Caco-2 (cell line): ENCODE measurements around the gene CTU1. TPM values are rescaled to one million over a fixed set of nuclear protein-coding genes. Genes with fewer than 3 reads are reported as not detected.

ENCODE experiments used
- BruUV-seq: library from RNA; stranded (reverse); fragments of 400-500 nt; replicated peaks from 2 replicates; lab custom pipeline; 2021; lab: Mats Ljungman, UMichigan
- CTCF ChIA-PET: fragments of 300-600 bp; sonication (Branson Sonifier 250); formaldehyde crosslinking; loops from one replicate; lab custom pipeline; 2022; ENCODE audit warnings: antibody characterized with exemption; lab: Charles Lee
- POLR2A ChIA-PET: fragments of 300-600 bp; sonication (Branson Sonifier 250); formaldehyde crosslinking; loops from one replicate; lab custom pipeline; 2022; ENCODE audit warnings: antibody characterized with exemption; lab: Charles Lee
- DNase-seq, 2 experiments: peaks; one replicate each; pipeline versions ENCODE4 v3.0.0 to v3.0.0-alpha.2; 2020 to 2022
- H3K27me3 ChIP-seq: replicated peaks from 2 replicates; pipeline ENCODE4 v1.6.0; 2011; ENCODE audit warnings: low read length; ENCODE audit not compliant: control insufficient read depth, insufficient read depth
- H3K36me3 ChIP-seq: 2 replicates; pipeline ENCODE4 v1.5.1; 2011; ENCODE audit warnings: low read length; ENCODE audit not compliant: control insufficient read depth, insufficient read depth
- H3K4me1 ChIP-seq: fragments of 250-450 bp; sonication (Bioruptor Pico); 2 replicates; pipeline ENCODE4 v1.5.1; 2020; ENCODE audit warnings: mild to moderate bottlenecking
- H3K4me3 ChIP-seq: 2 replicates; pipeline ENCODE4 v1.5.1; 2011; ENCODE audit warnings: low read depth, mild to moderate bottlenecking, control low read depth, low read length
- H3K9me3 ChIP-seq: fragments of 250-450 bp; sonication (Bioruptor Pico); 2 replicates; pipeline ENCODE4 v1.5.1; 2020; ENCODE audit warnings: mild to moderate bottlenecking, moderate library complexity
- H3K27ac Mint-ChIP-seq: one replicate; pipeline ENCODE4 v1.8.0; 2022; ENCODE audit warnings: mixed read lengths; ENCODE audit not compliant: unreplicated experiment
- H3K27me3 Mint-ChIP-seq: one replicate; pipeline ENCODE4 v1.8.0; 2022; ENCODE audit warnings: mixed read lengths; ENCODE audit not compliant: insufficient read depth, unreplicated experiment
- H3K36me3 Mint-ChIP-seq: one replicate; pipeline ENCODE4 v1.8.0; 2022; ENCODE audit warnings: mild to moderate bottlenecking, mixed read lengths; ENCODE audit not compliant: insufficient read depth, unreplicated experiment
- H3K4me1 Mint-ChIP-seq: one replicate; pipeline ENCODE4 v1.8.0; 2022; ENCODE audit warnings: low read depth, mixed read lengths; ENCODE audit not compliant: unreplicated experiment
- H3K4me3 Mint-ChIP-seq: one replicate; pipeline ENCODE4 v1.8.0; 2022; ENCODE audit warnings: mild to moderate bottlenecking, moderate library complexity, mixed read lengths; ENCODE audit not compliant: unreplicated experiment
- H3K9me3 Mint-ChIP-seq: one replicate; pipeline ENCODE4 v1.8.0; 2022; ENCODE audit warnings: mixed read lengths; ENCODE audit not compliant: unreplicated experiment
- intact Hi-C: fragments of 100-400 bp; cut with micrococcal nuclease; formaldehyde crosslinking; loops from one replicate; pipeline ENCODE4 v1.10.0; 2022; ENCODE audit not compliant: unreplicated experiment
- total RNA-seq: library from RNA; stranded (reverse); gene quantifications from 2 replicates; pipeline ENCODE4 v1.2.3, GENCODE V29; 2022
- TF ChIP-seq, protein P1 (sequence below), 2 experiments: fragments of 200-600 bp in 1 of 2; IDR thresholded peaks; 1 replicate in 1 of 2; 2 replicates in 1 of 2; pipeline versions ENCODE4 v1.5.1 to v1.8.0; 2011 to 2022; ENCODE audit warnings: antibody characterized with exemption in 1 of 2, control low read depth in 1 of 2, inconsistent platforms in 1 of 2, low read depth in 1 of 2, low read length in 1 of 2, mild to moderate bottlenecking in 1 of 2, moderate library complexity in 1 of 2; ENCODE audit not compliant: insufficient read depth in 1 of 2, severe bottlenecking in 1 of 2, unreplicated experiment in 1 of 2

CTU1 gene
- total RNA-seq, 1 experiment from 2014 or later = 8.1 TPM

DNA sequence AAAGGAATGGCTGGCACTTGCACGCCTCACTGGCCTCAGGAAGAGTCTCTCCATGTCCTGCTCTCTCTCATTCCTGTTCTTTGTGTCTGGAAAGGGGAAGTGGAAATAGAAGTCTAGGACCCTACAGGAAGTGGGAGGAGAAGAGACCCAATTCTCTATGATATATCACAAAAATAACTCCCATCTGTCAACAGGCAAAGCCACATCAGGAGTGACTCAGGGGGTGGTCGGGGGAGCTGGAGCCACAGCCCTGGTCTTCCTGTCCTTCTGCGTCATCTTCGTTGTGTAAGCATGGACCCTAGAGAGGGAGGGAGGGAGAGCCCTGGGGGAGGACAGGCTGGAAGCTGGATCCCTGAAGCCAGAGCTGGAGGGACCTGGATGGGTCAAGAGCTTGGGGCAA, 19.5 kb upstream of the CTU1 start:
- H3K4me3 Mint-ChIP-seq = no peak overlapping the region
- H3K36me3 ChIP-seq = no peaks in the 10 kb centered on the region
- H3K4me1 Mint-ChIP-seq = peaks cover 11% of the 10 kb centered on the region
- intact Hi-C loops = no loop called here
- CTCF ChIA-PET = no interaction called here
- no peaks in the 10 kb centered on the region for H3K9me3 Mint-ChIP-seq
- peaks cover 9% of the 10 kb centered on the region for H3K27me3 Mint-ChIP-seq
- no peaks in the 10 kb centered on the region for H3K9me3 ChIP-seq
- TF ChIP-seq, protein P1, sequence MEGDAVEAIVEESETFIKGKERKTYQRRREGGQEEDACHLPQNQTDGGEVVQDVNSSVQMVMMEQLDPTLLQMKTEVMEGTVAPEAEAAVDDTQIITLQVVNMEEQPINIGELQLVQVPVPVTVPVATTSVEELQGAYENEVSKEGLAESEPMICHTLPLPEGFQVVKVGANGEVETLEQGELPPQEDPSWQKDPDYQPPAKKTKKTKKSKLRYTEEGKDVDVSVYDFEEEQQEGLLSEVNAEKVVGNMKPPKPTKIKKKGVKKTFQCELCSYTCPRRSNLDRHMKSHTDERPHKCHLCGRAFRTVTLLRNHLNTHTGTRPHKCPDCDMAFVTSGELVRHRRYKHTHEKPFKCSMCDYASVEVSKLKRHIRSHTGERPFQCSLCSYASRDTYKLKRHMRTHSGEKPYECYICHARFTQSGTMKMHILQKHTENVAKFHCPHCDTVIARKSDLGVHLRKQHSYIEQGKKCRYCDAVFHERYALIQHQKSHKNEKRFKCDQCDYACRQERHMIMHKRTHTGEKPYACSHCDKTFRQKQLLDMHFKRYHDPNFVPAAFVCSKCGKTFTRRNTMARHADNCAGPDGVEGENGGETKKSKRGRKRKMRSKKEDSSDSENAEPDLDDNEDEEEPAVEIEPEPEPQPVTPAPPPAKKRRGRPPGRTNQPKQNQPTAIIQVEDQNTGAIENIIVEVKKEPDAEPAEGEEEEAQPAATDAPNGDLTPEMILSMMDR (IDR thresholded peaks at IDR 0.05; ENCODE audit: insufficient read depth in 1 of 2, low read depth in 1 of 2, low read length in 1 of 2, severe bottlenecking in 1 of 2, unreplicated experiment in 1 of 2) = no peak
- no TSS peak for BruUV-seq
- H3K4me3 ChIP-seq = no peak overlapping the region
- no peaks in the 10 kb centered on the region for H3K27me3 ChIP-seq
- peaks cover 4% of the 10 kb centered on the region; the same call in 1 of the 2 replicates for H3K4me1 ChIP-seq
- POLR2A ChIA-PET = no interaction called here
- no peak for DNase-seq
- no peak overlapping the region for H3K27ac Mint-ChIP-seq
- H3K36me3 Mint-ChIP-seq = no peaks in the 10 kb centered on the region

DNA sequence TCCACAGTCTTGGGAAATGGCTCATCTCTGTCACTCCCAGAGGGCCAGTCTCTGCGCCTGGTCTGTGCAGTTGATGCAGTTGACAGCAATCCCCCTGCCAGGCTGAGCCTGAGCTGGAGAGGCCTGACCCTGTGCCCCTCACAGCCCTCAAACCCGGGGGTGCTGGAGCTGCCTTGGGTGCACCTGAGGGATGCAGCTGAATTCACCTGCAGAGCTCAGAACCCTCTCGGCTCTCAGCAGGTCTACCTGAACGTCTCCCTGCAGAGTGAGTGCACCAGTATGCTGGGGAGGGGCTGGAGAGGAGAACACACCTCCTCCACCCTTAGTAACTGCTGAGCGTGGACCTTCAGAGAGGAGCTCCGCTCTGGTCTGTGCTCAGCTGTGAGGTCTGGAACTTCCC, 18.8 kb upstream of the CTU1 start:
- no peak overlapping the region for H3K4me3 ChIP-seq
- no peaks in the 10 kb centered on the region for H3K9me3 ChIP-seq
- POLR2A ChIA-PET = no interaction called here
- no TSS peak for BruUV-seq
- intact Hi-C loops = no loop called here
- Mint-ChIP-seq H3K4me3 (no peak overlapping the region), H3K9me3 (no peaks in the 10 kb centered on the region), H3K36me3 (no peaks in the 10 kb centered on the region), H3K4me1 (peaks cover 7% of the 10 kb centered on the region), H3K27ac (no peak overlapping the region), H3K27me3 (peaks cover 9% of the 10 kb centered on the region)
- H3K4me1 ChIP-seq = peaks cover 2% of the 10 kb centered on the region; the same call in 1 of the 2 replicates
- TF ChIP-seq, protein P1 (IDR thresholded peaks at IDR 0.05; ENCODE audit: insufficient read depth in 1 of 2, low read depth in 1 of 2, low read length in 1 of 2, severe bottlenecking in 1 of 2, unreplicated experiment in 1 of 2) = no peak
- DNase-seq = no peak
- no peaks in the 10 kb centered on the region for H3K27me3 ChIP-seq
- no peaks in the 10 kb centered on the region for H3K36me3 ChIP-seq
- CTCF ChIA-PET = interaction anchor here (0.7 kb wide), 1 partner anchor 106 kb away, joined by 3 read pairs; no protein-coding TSS in a partner anchor

DNA sequence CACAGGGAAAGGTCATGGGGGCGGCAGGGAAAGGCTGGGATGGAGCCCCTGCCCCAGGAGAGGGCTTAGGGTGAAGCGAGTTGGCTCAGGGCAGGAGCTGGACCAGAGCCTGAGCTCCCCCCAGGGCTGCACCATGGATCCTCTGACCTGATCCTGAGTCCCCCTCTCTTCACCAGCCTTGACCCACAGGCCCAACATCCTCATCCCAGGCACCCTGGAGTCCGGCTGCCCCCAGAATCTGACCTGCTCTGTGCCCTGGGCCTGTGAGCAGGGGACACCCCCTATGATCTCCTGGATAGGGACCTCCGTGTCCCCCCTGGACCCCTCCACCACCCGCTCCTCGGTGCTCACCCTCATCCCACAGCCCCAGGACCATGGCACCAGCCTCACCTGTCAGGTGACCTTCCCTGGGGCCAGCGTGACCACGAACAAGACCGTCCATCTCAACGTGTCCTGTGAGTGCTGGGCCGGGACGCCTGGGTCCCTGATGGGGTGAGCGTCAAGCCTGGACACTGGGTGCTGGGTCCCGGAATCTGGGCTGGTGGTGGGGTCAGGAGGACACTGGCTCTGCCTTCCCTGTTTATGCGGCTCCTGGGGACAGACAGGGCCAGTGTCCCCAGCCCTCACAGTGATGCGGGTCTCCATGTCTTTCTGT, 17.3 kb upstream of the CTU1 start:
- ChIA-PET POLR2A (no interaction called here), CTCF (no interaction called here)
- H3K36me3 ChIP-seq = no peaks in the 10 kb centered on the region
- intact Hi-C loops = no loop called here
- H3K27me3 Mint-ChIP-seq = peaks cover 12% of the 10 kb centered on the region
- no peaks in the 10 kb centered on the region; the same call in 1 of the 2 replicates for H3K4me1 ChIP-seq
- DNase-seq = no peak
- TF ChIP-seq, protein P1 (IDR thresholded peaks at IDR 0.05; ENCODE audit: insufficient read depth in 1 of 2, low read depth in 1 of 2, low read length in 1 of 2, severe bottlenecking in 1 of 2, unreplicated experiment in 1 of 2) = no peak
- BruUV-seq = no TSS peak
- no peaks in the 10 kb centered on the region for H3K9me3 ChIP-seq
- H3K27ac Mint-ChIP-seq = no peak overlapping the region
- no peaks in the 10 kb centered on the region for H3K9me3 Mint-ChIP-seq
- peaks cover 7% of the 10 kb centered on the region for H3K4me1 Mint-ChIP-seq
- H3K4me3 Mint-ChIP-seq = no peak overlapping the region
- H3K36me3 Mint-ChIP-seq = no peaks in the 10 kb centered on the region
- H3K27me3 ChIP-seq = no peaks in the 10 kb centered on the region
- no peak overlapping the region for H3K4me3 ChIP-seq
